Ovary (tissue), 9 donors: ENCODE measurements around the gene TNFRSF18. TPM values are rescaled to one million over a fixed set of nuclear protein-coding genes. Genes with fewer than 3 reads are reported as not detected.
A peak's percentile ranks its signal among the peaks of the same experiment; 100 is the strongest.
"Not testable (repeated sequence)": the region's sequence is repeated elsewhere in the genome, so short reads cannot be mapped to it uniquely, and the experiment has no call there.

ENCODE experiments used
- DNase-seq, 5 donors: peaks; one replicate each; pipeline ENCODE4 v3.0.0-alpha.2; 2019 to 2020
- H3K27ac ChIP-seq, 2 donors: fragments of 200-600 bp; one replicate each; pipeline versions ENCODE4 v1.5.1 to v1.8.0; 2019 to 2022
- H3K27me3 ChIP-seq: fragments of 200-600 bp; one replicate; pipeline ENCODE4 v1.8.0; 2022
- H3K36me3 ChIP-seq: fragments of 200-600 bp; sonication (generic); one replicate; pipeline ENCODE4 v1.5.1; 2019
- H3K4me1 ChIP-seq: one replicate; pipeline ENCODE4 v1.8.1; 2013; ENCODE audit warnings: mild to moderate bottlenecking, moderate library complexity; ENCODE audit not compliant: insufficient read depth
- H3K4me3 ChIP-seq: fragments of 200-600 bp; sonication (generic); one replicate; pipeline ENCODE4 v1.5.1; 2017
- H3K9me3 ChIP-seq, 2 donors: fragments of 200-600 bp in 1 of 2; sonication (generic) in 1 of 2; one replicate each; pipeline versions ENCODE4 v1.5.1 to v1.8.1; 2013 to 2019; ENCODE audit warnings: mild to moderate bottlenecking in 1 of 2, moderate library complexity in 1 of 2
- EP300 ChIP-seq: sonication (generic); formaldehyde crosslinking; IDR thresholded peaks from one replicate; pipeline ENCODE4 v1.6.1; 2017; ENCODE audit warnings: antibody characterized with exemption
- POLR2A ChIP-seq: fragments of 450-650 bp; IDR thresholded peaks from one replicate; pipeline ENCODE4 v1.6.1; 2017; ENCODE audit warnings: antibody characterized with exemption, mild to moderate bottlenecking, moderate library complexity
- WGBS, 3 donors: extraction: QIAGEN DNeasy Blood & Tissue Kit in 1 of 3; methylation state at CpG; one replicate each; pipeline versions ENCODE4 v1.1.5 to v1.1.7; 2013 to 2017; 5-methylcytosine and 5-hydroxymethylcytosine counted together
- intact Hi-C, 4 donors: fragments of 100-400 bp; cut with DNase I; formaldehyde crosslinking; loops; one replicate each; pipeline versions ENCODE4 v1.11.0 to v1.15.1; 2022 to 2023
- polyA plus RNA-seq, 2 donors: library from polyadenylated mRNA; stranded (reverse); fragments of 200-250 nt in 1 of 2; fragments of 350-450 nt in 1 of 2; fragmentation: Illumina TruSeq in 1 of 2; extraction: RNeasy Lipid Tissue Mini Kit (QIAGEN cat#74804) in 1 of 2; gene quantifications; one replicate each; pipeline ENCODE4 v1.2.3, GENCODE V29; 2013 to 2014
- total RNA-seq, 7 donors: library from RNA; depleted of rRNA in 2 of 7; stranded (reverse); fragments of >200 nt in 2 of 7; fragmentation: NEBNext Ultra II Directional in 3 of 7; extraction: Animal tissue kit (Norgen Biotek cat#: 25700) in 3 of 7; gene quantifications; one replicate each; pipeline versions ENCODE4 v1.1.0 to v1.2.4, GENCODE V29; 2016 to 2023
- TF ChIP-seq, protein P1 (sequence below), 3 donors: fragments of 450-650 bp in 2 of 3; fragments of 200-600 bp in 1 of 3; IDR thresholded peaks; one replicate each; pipeline versions ENCODE4 v1.5.1 to v1.8.0; 2016 to 2022; ENCODE audit warnings: antibody characterized with exemption in 3 of 3, mild to moderate bottlenecking in 1 of 3
- donor health status: DM: no; HTN: no; CAD: no; lungs with moderate emphysema.
- donor health status: DM: no; HTN: no; CAD: no.
- donor health status: Bipolar disorder and iron deficiency.
- donor health status: DM: yes; HTN: yes; CAD: no.
- donor health status: DM: no; HTN: no; CAD: no.
- donor health status: DM: yes; HTN: yes; CAD: no.

The TNFRSF18 gene
- total and polyA plus RNA-seq, 9 donors: 0.10 to 1.4 (median 0.32) TPM; not detected in 5

DNA sequence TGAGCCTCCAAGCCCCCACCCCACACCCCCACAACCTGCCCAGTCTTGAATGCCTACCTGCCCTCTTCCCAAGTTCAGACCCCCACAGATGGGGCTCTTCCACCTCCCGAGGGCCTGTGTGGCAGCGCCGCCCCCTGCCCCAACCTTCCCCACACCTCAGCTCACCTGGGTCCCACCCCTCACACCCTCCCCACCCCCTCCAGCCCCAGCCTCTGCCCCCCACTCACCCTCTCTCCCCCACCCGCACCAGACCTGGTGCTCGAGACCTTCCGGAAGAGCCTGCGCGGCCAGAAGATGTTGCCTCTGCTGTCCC lies 9.2 kb downstream of the TNFRSF18 start:
- WGBS, 3 donors: 77 to 90% (median 80%) methylated on average over 8 of the region's 8 CpGs
- intact Hi-C loops: no loop called here
- TF ChIP-seq EP300 (no peak), POLR2A (no peak)
- peak in 1 of 5 donors; percentile 10 for DNase-seq
- Histone ChIP-seq H3K27ac (no peak overlapping the region), H3K4me1 (no peaks in the 10 kb centered on the region), H3K36me3 (no peaks in the 10 kb centered on the region), H3K9me3 (peaks cover 0 to 8% of the 10 kb centered on the region in 2 donors), H3K27me3 (no peaks in the 10 kb centered on the region), H3K4me3 (no peak overlapping the region)

DNA sequence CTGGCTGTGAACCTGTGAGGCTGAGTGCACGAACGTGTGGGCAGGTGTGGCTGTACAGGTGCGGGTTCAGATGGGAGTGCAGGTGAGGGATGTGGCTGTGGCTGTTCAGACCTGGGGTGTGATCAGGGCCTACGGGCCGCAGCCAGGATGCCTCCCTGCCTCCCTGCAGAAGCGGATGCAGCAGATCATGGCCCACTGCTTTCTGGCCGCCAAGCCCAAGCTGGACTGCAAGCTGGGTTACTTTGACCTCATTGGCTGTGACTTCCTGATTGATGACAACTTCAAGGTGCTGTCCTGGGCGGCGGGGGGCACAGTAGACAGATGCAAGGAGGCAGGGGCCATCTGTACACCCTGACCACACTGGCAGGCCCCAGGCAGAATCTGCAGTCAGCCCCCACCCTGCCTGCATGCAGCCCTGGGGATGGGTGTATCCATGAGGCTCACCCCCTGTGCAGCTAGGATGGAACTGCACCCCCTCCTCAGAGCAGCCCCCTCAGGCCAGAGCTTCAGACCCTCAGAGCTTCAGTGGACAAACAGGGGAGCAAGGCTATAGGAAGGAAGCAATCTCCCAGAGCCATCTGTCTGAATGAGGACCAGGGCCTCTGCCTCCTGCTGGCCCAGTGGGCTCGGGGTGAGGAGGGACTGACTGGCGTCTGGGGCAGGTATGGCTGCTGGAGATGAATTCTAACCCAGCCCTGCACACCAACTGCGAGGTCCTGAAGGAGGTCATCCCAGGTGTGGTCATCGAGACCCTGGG lies 9.8 kb downstream of the TNFRSF18 start:
- H3K36me3 ChIP-seq: no peaks in the 10 kb centered on the region
- no peak overlapping the region for H3K27ac ChIP-seq
- TF ChIP-seq EP300 (no peak), POLR2A (no peak)
- TF ChIP-seq, protein P1, sequence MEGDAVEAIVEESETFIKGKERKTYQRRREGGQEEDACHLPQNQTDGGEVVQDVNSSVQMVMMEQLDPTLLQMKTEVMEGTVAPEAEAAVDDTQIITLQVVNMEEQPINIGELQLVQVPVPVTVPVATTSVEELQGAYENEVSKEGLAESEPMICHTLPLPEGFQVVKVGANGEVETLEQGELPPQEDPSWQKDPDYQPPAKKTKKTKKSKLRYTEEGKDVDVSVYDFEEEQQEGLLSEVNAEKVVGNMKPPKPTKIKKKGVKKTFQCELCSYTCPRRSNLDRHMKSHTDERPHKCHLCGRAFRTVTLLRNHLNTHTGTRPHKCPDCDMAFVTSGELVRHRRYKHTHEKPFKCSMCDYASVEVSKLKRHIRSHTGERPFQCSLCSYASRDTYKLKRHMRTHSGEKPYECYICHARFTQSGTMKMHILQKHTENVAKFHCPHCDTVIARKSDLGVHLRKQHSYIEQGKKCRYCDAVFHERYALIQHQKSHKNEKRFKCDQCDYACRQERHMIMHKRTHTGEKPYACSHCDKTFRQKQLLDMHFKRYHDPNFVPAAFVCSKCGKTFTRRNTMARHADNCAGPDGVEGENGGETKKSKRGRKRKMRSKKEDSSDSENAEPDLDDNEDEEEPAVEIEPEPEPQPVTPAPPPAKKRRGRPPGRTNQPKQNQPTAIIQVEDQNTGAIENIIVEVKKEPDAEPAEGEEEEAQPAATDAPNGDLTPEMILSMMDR (IDR thresholded peaks at IDR 0.05): no peak
- intact Hi-C loops: no loop called here
- peaks cover 0 to 11% of the 10 kb centered on the region in 2 donors for H3K9me3 ChIP-seq
- DNase-seq: peak in 1 of 5 donors; percentile 7
- WGBS, 3 donors: 69 to 73% (median 70%) methylated on average over 13 of the region's 13 CpGs
- no peak overlapping the region for H3K4me3 ChIP-seq
- no peaks in the 10 kb centered on the region for H3K4me1 ChIP-seq
- H3K27me3 ChIP-seq: no peaks in the 10 kb centered on the region

DNA sequence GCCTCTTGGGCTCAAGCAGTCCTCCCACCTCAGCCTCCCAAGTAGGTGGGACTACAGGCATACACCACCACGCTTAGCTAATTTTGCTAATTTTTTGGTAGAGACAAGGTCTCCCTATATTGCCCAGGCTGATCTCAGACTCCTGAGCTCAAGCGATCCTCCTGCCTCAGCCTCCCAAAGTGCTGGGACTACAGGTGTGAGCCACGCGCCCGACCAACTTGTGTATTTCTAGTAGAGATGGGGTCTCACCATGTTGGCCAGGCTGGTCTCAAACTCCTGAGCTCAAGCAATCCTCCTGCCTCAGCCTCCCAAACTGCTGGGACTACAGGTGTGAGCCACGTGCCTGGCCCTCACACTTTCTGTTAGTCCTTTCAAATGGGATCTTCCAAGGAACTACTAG lies 10.7 kb downstream of the TNFRSF18 start:
- 89 to 94% (median 94%) methylated on average over 6 of the region's 6 CpGs for WGBS, 3 donors
- H3K27ac ChIP-seq, H3K4me3 ChIP-seq, intact Hi-C loops, H3K4me1 ChIP-seq, H3K27me3 ChIP-seq, H3K36me3 ChIP-seq, DNase-seq: not testable (repeated sequence)
- H3K9me3 ChIP-seq: peaks cover 0 to 15% of the 10 kb centered on the region in 2 donors

DNA sequence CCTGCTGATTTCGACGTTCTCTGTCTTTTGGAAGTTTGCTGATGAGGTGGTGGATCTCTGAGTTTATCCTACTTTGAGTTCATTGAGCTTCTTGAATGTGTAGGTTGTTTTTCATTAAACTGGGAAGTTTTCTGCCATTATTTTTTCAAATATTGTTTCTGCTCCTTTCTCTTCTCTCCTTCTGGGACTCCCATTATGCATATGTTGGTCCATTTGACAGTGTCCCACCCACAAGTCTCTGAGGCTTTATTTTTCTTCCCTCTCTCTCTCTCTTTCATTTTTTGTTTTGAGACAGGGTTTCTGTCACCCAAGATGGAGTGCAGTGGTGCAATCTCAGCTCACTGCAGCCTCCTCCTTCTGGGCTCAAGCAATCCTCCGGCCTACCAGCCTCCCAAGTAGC lies 11.7 kb downstream of the TNFRSF18 start:
- WGBS, 3 donors: 59 to 86% (median 83%) methylated on average over 3 of the region's 3 CpGs
- H3K27me3 ChIP-seq: no peaks in the 10 kb centered on the region
- no peaks in the 10 kb centered on the region for H3K36me3 ChIP-seq
- H3K9me3 ChIP-seq: peaks cover 0 to 15% of the 10 kb centered on the region in 2 donors
- TF ChIP-seq, protein P1 (IDR thresholded peaks at IDR 0.05): no peak
- TF ChIP-seq EP300 (no peak), POLR2A (no peak)
- intact Hi-C loops: no loop called here
- no peak for DNase-seq
- no peaks in the 10 kb centered on the region for H3K4me1 ChIP-seq
- H3K4me3 ChIP-seq: no peak overlapping the region
- H3K27ac ChIP-seq: no peak overlapping the region

DNA sequence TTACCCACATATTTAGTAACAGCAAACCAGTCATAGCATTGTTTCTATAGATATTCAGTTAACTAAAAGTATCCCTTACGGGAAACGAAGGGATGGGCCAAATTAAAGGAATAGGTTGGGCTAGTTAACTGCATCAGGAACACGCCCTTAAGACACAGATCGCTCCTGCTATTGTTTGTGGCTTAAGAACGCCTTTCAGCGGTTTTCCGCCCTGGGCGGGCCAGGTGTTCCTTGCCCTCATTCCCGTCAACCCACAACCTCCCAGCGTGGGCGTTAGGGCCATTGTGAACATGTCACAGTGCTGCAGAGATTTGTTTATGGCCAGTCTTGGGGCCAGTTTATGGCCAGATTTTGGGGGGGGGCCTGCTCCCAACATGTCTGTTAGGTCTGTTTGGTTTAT lies 14.7 kb downstream of the TNFRSF18 start:
- Histone ChIP-seq H3K36me3 (no peaks in the 10 kb centered on the region), H3K4me3 (no peak overlapping the region), H3K27me3 (no peaks in the 10 kb centered on the region), H3K4me1 (no peaks in the 10 kb centered on the region), H3K27ac (no peak overlapping the region), H3K9me3 (peaks cover 0 to 15% of the 10 kb centered on the region in 2 donors)
- DNase-seq: peak in 1 of 5 donors; percentile 23
- 73 to 89% (median 88%) methylated on average over 11 of the region's 11 CpGs for WGBS, 3 donors
- no peak for TF ChIP-seq POLR2A
- TF ChIP-seq, protein P1 (IDR thresholded peaks at IDR 0.05): no peak
- no peak for TF ChIP-seq EP300
- intact Hi-C loops: no loop called here
